GM12874 (cell line): ENCODE results near the gene VEGFB.

Experiments used
- CTCF ChIP-seq: IDR thresholded peaks from 2 replicates; pipeline ENCODE4 v1.5.1; 2011; ENCODE audit warnings: low read depth, mild to moderate bottlenecking, control low read depth, low read length, moderate library complexity; ENCODE audit not compliant: insufficient read depth

VEGFB gene

GRCh38 chr11:64201543-64201942, 32.8 kb upstream of the VEGFB start:
- TF ChIP-seq CTCF, result no peak

GRCh38 chr11:64202992-64203391, 31.4 kb upstream of the VEGFB start:
- TF ChIP-seq CTCF, result no peak

GRCh38 chr11:64203421-64204079, 30.8 kb upstream of the VEGFB start:
- no peak for TF ChIP-seq CTCF

- TF ChIP-seq CTCF, result no peak
These were observed 30.3 kb upstream of the VEGFB start for GRCh38 chr11:64204080-64204440.

GRCh38 chr11:64204464-64204989, 29.9 kb upstream of the VEGFB start:
- peak; percentile 72 for TF ChIP-seq CTCF

- no peak for TF ChIP-seq CTCF
These were observed 27.7 kb upstream of the VEGFB start, which contains the start of gene FERMT3 for GRCh38 chr11:64206457-64207255. Gene FERMT3, plus strand, starts transcription at chr11:64206721. Its CDS starts 644 bp downstream, at chr11:64207365.

- TF ChIP-seq CTCF, result no peak
These were observed 26.9 kb upstream of the VEGFB start for GRCh38 chr11:64207256-64208085.
